Stimulated activated CD4-positive, alpha-beta T cell treated with anti-CD3 and anti-CD28 coated beads, Interleukin-2, amount 100 ng/mL, for 4 hours (primary cell): ENCODE data around the gene RNF186.
"Not testable (repeated sequence)": the region's sequence is repeated elsewhere in the genome, so short reads cannot be mapped to it uniquely, and the experiment has no call there.

ENCODE experiments used
- DNase-seq: peaks from one replicate; pipeline ENCODE4 v3.0.0-alpha.2; 2020; ENCODE audit warnings: low read depth

The RNF186 gene, protein sequence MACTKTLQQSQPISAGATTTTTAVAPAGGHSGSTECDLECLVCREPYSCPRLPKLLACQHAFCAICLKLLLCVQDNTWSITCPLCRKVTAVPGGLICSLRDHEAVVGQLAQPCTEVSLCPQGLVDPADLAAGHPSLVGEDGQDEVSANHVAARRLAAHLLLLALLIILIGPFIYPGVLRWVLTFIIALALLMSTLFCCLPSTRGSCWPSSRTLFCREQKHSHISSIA

DNA sequence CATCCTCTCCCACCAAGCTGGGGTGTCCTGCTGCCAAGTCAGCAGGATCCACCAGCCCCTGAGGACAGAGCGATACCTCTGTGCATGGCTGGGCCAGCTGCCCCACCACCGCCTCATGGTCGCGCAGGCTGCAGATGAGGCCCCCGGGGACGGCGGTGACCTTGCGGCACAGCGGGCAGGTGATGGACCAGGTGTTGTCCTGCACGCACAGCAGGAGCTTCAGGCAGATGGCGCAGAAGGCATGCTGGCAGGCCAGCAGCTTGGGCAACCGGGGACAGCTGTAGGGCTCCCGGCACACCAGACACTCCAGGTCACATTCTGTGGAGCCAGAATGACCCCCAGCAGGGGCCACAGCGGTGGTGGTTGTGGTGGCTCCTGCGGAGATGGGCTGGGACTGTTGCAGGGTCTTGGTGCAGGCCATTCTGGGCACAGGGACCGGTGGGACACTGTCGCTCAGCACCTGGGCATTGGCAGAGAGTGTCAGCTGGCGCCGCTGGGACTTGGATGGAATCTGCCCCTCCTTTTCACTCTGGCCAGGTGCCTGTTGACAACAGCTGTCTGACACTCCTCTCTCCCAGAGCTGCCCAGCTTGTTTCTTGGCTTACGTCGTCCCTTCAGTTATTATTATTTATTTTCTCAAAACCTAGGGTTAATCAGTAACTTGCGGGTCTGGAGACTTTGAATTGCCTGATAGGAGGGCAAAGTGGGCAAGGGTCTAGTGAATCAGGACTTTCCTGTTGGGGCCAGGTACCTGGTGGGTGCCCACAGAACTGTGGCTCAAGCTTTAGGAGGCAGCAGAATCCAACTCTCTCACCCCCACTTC, at the start of gene RNF186:
TSS of gene RNF186 (minus strand) at position 603 of the 823 bp plus-strand sequence. CDS start at position 421, 182 bp downstream.
- DNase-seq, result no peak

DNA sequence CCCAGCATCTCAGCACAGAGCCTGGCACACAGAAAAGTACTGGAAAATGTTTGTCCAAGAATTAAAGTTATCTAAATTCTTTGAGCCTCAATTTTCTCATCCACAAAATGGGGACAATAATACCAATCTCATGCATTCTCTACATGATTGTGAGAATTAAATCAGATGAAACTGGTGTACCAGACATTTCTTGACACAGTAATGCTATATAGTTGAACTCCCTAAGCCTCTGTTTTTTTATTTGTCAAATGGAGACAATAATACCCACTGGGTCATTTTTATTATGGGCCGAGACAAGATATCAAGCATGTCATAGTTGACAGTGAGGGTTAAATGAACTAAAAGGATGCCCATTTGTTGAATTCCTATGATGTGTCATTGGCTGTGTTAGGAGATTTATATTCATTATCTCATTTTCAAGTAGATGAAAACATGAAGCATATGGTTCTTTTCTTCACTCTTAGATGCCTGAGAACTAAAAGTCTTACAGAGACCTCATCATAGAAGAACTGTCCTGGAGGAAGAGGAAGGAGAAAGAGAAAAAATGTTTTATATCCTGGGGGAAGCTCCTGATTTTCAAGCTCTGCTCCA, 49.6 kb upstream of the RNF186 start:
- no peak for DNase-seq

DNA sequence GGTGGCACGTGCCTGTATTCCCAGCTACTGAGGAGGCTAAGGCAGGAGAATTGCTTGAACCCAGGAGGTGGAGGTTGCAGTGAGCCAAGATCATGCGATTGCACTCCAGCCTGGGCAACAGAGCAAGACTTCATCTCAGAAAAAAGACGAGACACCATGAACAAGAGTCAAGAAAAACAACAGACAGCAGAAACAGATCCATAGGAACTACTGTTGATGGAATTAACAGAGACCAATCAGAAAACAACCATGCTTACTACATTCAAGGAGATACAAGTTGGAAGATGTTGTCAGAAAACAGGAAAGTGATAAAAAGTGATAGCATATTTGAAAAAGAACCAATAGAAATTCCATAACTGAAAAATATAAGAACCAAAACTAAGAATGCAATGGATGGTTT, 47.9 kb upstream of the RNF186 start:
- DNase-seq, result no peak

DNA sequence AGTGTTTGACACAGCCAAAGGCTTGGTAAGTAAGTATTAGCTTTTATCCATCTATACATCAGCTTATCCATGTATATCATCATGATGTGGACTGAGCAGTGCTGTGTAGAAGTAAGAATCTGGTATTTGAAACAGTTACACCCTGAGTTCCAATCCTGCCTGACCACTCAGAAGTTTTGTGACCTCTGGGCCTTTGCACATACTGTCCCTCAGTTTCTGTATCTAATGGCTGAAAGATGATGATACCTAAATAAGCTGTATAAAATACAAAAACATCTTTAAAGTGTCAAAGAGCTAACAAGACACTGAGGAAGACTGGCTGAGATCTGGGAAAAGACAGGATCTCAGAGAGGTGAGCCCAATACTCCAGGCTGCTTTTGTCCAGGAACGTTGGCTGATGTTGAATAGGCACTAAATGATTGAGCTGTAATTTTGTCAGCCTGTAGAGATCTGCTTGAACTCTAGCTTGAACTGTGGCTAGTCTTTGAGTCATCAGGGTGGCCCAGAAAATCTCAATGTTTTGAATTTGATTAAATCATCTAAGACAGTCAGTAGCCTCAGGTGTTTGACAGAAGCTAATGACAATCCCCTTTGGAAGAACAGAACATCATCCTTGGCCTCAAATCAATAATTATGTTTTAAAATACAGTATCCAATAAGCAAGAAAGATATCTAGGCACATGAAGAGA, 46.9 kb upstream of the RNF186 start:
- DNase-seq, result no peak

DNA sequence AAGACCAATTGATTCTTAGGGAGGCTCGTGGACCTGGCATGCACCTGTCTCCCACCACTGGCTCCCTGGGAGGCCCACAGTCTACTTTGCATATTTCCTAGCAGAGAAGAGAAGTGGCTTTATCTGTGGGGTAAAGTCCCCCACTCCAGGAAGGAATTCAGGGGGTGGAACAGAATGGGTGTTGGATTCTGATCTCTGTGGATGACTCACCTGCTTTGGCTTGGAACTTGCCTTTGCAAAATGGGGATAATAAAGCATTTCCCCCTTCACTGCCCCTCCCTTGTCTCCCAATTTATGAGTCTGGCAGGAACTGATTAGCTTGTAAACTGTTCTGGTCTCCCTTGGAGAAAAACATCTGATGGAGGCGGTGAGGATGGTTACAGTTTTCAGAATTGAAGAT, 46.0 kb upstream of the RNF186 start:
- DNase-seq, result no peak

DNA sequence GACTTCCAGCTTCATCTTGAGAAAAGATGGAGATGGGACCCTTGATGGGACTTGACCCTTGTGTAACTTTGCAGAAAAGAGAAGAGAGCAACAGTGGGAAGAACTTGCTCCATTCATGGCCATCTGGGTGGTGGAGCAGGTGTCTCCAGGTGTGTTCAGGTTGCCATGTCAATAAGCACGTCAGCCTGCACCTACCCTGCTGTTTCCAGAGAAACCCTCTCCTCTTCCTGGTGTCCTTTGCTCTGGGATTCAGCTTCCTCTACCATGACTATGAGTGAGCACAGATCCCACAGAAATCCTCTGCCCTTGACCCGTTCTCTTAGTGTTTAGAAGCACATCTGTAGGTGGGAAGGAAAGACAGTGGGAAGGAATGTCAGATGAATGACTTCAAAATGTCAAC, 45.3 kb upstream of the RNF186 start:
- DNase-seq, result no peak

DNA sequence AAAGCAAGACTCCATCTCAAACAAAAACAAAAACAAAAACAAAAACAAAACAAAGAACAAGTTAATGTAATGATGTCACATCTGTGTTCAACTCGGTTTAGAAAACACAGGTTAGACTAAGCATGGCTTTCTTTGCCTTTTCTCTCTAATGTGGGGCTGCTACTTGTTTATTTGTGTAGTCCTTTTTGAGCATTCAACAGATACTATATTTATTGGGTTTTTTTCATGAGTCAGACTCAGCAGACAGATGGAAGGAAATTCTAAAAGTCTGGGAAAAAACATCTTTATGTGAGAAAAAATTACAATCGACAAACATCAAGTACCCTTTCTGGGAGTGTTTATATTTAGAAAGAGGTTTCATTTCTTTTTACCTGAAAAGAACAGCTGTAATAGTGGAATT, 44.8 kb upstream of the RNF186 start:
- no peak for DNase-seq

DNA sequence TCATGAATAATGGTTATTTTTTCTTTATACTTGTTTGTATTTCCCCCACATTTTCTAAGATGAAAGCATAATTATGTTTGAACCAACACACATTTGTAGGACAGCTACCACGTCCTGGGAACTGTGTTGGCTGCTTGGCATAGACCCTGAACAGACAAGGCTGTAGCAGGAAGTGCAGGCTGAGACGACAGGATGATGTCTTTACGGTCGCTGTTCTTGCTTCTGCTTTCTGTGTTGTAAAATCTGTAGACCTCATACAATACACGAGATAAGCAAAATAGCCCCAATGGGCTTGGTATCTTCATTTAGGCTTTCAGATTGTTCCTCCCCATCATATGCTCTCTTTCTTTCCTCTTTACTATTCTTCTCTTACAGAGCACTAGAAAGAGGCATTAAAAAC, 43.8 kb upstream of the RNF186 start:
- DNase-seq, result no peak

DNA sequence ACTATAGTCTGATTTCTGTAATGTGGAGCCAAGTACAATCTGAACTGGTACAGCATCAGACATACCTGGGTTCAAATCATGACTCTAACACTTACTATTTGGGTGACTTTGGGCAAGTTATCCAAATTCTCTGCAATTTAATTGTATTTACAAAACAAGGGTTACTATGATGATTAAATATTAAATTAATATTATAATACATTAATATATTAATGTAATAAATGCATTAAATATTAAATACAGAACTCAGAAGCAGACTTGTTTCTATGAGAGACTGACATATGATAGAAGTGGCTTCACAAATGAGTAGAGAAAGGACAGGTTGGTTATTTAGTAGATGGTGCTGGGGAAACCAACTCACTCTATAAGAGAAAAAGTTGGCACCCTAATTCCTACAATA, 39.8 kb upstream of the RNF186 start:
- no peak for DNase-seq

DNA sequence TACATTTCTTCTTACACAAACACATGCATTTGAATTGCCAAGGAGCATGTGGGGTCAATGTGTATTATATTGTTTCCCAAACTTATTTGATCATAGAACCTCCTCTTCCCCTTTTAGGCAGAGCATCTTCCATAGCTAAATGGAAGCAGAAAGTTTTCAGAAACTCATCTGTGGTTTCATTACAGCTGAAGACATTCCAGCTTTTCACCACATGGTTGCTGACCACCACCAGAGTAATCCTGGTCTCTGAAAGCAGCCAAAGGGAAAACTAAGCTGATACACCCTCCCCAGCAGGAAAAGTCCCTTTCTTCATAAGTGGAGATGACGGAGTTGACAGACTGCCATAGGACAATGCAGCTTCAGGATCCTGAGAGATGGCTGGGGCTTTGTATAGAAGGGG, 37.0 kb upstream of the RNF186 start:
- DNase-seq, result no peak

DNA sequence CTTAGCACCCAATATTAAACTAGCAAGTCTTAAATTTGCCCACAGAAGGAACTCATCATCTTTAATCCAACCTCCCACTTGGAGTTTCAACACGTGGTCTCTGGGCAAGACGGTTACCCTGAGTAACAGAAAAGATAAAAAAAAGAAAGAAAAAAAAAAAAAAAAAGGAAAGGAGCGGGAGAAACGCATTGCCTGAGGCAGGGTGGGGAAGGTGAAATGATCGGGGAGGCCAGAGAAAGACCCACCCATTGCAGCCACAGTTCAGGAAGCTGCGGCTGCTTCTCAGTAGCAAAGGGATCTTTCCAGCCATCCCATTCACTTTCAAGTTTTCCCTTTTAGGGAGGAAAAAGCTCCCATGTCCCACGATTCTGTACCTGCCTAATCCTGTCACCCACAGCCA, 35.1 kb upstream of the RNF186 start:
- no peak for DNase-seq

DNA sequence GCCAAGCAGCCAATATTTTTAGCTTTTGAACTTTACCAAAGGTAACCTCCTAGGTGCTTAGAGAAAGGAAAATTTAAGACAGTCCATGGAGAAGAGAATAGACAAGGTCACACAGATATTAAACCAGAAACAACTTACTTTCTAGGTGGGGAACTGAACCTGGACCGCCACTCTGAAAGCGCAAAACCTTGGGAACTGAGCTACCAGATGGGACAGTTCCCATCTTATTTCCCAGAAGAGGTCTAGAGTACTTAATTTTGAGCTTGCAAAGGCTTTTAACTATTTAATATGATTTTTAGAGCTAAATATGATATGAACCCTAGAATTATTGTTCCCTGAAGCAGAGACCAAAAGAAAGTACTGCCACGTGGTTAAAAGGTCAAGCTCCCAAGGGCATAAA, 34.2 kb upstream of the RNF186 start:
- not testable (repeated sequence) for DNase-seq

DNA sequence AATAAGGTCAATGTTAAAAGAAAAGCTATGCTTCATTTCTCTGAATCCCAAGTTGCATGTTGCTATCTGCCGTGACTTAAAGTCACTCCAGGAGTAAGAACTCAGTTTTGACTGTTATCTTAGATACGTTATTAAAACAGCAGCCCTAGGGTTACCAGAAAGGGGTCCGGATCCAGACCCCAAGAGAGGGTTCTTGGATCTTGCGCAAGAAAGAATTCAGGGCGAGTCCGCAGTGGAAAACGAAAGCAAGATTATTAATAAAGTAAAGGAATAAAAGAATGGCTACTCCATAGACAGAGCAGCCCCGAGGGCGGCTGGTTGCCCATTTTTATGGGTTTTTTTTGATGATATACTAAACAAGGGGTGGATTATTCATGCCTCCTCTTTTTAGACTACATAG, 32.3 kb upstream of the RNF186 start:
- not testable (repeated sequence) for DNase-seq

DNA sequence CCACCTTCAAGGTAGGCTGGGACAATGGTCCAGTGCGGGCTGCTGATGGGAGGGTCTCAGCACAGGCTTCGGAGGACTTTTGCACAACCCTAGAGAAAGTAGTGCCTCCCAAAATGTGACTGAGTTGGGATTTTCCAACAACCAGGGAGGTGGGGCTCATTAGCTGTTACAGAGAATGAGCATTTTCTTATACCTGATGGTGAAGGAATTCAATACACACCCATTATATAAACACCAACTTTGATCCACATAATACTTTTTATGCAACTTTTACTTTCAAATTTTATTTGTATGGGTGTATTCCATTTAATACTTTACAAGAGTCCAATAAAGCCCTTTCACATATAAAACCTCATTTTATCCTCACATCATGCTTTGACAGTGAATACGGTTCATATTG, 31.3 kb upstream of the RNF186 start:
- no peak for DNase-seq

DNA sequence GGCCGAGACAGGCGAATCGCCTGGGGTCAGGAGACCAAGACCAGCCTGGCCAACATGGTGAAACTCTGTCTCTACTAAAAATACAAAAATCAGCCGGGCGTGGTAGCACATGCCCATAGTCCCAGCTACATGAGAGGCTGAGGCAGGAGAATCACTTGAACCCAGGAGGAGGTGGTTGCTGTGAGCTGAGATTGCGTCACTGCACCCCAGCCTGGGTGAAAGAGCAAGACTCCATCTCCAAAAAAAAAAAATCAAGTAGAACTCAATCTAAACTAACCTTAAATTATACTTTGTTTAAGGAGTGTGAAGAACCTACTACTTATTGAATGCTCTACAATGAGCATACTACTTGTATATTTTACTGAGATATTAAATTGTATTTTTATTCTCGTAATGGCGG, 30.5 kb upstream of the RNF186 start:
- no peak for DNase-seq

DNA sequence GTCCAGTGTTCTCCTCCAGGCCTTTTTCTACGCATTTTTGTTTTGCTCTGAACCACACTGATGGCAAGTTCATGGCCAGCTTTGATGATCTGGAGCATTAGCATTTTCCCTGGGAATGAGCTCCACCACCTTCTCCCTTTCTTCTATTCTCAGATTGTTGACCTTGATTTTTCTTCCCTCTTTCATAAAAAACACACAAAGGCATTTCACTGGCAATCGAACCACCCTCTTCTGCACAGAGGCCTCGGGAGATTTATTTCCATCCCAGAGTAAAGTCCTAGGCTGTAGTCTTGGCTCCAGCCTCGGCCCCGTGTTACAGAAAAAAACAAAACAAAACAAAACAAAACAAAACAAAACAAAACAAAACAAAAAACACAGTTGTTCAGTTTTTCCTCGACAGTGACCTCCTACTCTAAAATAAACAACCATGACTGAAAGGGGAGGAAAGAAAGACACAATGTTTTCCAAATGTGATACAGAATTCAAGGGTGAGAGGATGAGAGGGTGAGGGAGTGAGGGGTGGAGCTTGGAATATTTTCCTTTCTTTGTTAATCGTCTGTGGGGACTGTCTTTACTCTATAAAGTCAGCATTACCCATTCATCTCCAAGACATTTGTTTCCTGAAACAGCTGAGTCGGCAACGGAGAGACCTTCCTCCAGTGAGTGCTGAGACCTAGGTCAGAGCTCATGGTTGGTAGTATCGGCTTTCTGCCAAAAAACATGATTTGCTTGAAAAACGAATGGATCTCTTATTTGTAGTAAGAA, 29.8 kb upstream of the RNF186 start:
- DNase-seq, result no peak

DNA sequence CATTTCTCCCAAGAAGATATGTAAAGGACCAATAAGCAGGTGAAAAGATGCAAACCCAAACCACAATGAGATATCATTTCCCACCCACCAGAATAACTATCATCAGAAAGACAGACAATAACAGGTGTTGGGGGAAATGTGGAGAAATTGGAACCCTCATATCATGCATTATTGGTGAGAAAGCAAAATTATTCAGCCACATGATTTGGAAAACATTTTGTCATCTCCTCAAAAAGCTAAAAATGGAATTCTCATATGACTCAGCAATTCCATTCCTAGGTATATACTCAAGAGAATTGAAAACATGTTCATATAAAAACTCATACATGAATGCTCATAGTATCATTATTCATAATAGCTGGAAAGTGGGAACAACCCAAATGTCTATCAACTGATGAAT, 25.1 kb upstream of the RNF186 start:
- no peak for DNase-seq

DNA sequence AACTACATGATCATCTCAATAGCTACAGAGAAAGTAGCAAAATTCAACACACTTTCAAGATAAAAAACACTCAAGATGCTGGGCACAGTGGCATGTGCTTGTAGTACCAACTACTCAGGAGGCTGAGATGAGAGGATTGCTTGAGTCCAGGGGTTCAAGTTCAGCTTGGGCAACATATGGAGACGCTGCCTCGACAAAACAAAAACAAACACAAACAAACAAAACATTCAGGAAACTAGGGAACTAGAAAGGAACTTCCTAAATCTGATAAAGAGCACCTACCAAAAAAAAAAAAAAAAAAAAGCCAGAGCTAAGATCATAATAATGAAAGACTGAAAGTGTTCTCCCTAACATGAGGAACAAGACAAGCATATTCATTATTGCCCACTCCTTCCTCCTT, 22.8 kb upstream of the RNF186 start:
- DNase-seq, result no peak

DNA sequence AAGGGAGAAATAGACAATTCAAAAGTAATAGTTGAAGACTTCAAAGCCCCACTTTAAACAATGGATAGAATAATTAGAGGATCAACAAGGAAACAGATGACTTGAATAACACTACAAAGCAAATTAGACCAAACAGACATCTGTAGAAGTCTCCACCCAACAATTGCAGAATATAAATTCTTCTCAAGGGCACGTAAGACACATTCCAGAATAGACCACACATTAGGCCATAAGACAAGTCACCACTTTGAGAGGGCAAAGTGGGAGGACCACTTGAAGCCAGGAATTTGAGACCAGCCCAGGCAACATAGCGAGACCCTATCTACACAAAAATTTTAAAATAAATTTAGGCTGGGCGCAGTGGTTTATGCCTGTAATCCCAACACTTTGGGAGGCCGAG, 20.5 kb upstream of the RNF186 start:
- no peak for DNase-seq

DNA sequence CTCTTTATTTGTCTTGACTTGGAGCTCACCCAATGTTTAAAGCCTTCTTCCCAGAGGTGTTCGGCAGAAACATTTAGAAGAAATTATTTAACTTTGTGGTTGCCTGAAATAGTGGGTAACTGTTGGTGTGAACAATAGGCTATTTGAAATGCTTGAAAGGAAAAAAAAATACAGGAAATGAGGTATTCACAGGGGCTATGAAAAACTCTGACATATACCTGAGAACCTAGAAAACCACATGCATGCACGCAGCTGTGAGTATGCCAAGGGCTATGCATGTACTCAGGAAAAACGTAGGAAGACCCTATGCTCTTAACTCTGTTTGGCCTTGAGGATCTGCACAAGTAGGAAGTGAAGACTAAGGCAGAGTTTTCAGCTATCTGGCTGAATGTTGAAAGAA, 16.4 kb upstream of the RNF186 start:
- DNase-seq, result no peak

DNA sequence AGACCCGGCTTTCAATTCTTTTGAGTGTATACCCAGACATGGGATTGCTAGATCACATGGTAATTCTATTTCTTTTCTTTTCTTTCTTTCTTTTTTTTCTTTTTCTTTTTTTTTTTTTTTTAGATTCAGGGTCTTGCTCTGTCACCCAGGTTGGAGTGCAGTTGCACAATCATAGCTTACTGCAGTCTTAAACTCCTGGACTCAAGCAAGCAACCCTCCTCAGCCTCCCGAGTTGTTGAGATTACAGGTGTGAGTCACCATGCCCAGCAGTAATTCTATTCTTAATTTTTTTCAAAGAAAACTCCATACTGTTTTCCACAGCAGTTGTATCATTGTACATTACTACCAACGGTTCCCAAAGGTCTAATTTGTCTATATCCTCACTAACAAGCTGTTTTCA, 13.5 kb upstream of the RNF186 start:
- no peak for DNase-seq

DNA sequence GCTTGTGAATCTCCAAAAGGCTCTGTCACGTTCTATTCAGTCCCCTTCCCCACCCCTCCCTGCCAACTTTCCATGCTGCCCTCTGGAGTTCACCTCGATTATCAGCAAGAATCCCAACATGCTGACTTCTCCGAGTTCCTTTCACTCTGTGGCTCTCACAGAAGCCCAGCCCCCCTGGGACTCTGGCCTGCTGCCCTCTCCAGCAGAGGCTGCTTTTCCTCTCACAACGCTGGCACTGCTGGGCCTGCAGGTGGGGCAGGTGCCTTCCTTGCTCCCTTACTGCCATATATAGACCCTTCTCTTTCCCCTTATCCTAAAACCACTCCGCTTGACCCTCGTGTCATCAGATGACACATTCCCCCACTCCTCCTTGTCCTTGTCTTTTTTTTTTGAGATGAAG, 10.2 kb upstream of the RNF186 start:
- no peak for DNase-seq
